Loucy (cell line): ENCODE measurements around the gene PCDHGA1.
A peak's percentile ranks its signal among the peaks of the same experiment; 100 is the strongest.

Source experiments
- H2AFZ ChIP-seq: fragments of 200-600 bp; sonication (generic); 2 replicates; pipeline ENCODE4 v1.6.0; 2016; ENCODE audit warnings: antibody characterized with exemption, mild to moderate bottlenecking, low read length, moderate library complexity
- H3F3A ChIP-seq: fragments of 200-600 bp; 2 replicates; pipeline ENCODE4 v1.6.0; 2016; ENCODE audit warnings: antibody characterized with exemption, low read depth, mild to moderate bottlenecking
- H3K27me3 ChIP-seq: fragments of 200-600 bp; sonication (generic); 2 replicates; pipeline ENCODE4 v1.6.1; 2014; ENCODE audit warnings: low read length, mild to moderate bottlenecking; ENCODE audit not compliant: insufficient read depth, poor library complexity, severe bottlenecking
- H3K36me3 ChIP-seq: fragments of 200-600 bp; sonication (generic); 2 replicates; pipeline ENCODE4 v1.6.1; 2016; ENCODE audit warnings: low read length; ENCODE audit not compliant: insufficient read depth
- H3K4me1 ChIP-seq: fragments of 200-600 bp; sonication (generic); 2 replicates; pipeline ENCODE4 v1.5.1; 2014; ENCODE audit warnings: low read length, mild to moderate bottlenecking; ENCODE audit not compliant: insufficient read depth, poor library complexity, severe bottlenecking
- H3K4me2 ChIP-seq: fragments of 200-600 bp; sonication (generic); 2 replicates; pipeline ENCODE4 v1.6.0; 2014; ENCODE audit warnings: antibody characterized with exemption, low read length, low read depth, mild to moderate bottlenecking; ENCODE audit not compliant: poor library complexity, severe bottlenecking
- H3K4me3 ChIP-seq: fragments of 200-600 bp; sonication (generic); 2 replicates; pipeline ENCODE4 v1.5.1; 2014; ENCODE audit warnings: low read length, mild to moderate bottlenecking, mixed read lengths; ENCODE audit not compliant: poor library complexity, severe bottlenecking
- H3K79me2 ChIP-seq: fragments of 200-600 bp; sonication (generic); 2 replicates; pipeline ENCODE4 v1.6.1; 2014; ENCODE audit warnings: low read length; ENCODE audit not compliant: insufficient read depth
- H3K9ac ChIP-seq: fragments of 200-600 bp; sonication (generic); 2 replicates; pipeline ENCODE4 v1.6.0; 2014; ENCODE audit warnings: mild to moderate bottlenecking, low read depth, low read length, moderate library complexity; ENCODE audit not compliant: poor library complexity, severe bottlenecking
- H3K9me2 ChIP-seq: fragments of 200-600 bp; sonication (generic); replicated peaks from 2 replicates; pipeline ENCODE4 v1.6.1; 2016; ENCODE audit warnings: low read depth, low read length, mixed read lengths
- H3K9me3 ChIP-seq: fragments of 200-600 bp; sonication (generic); 2 replicates; pipeline ENCODE4 v1.6.1; 2014; ENCODE audit warnings: mild to moderate bottlenecking, antibody characterized with exemption, low read length, low read depth; ENCODE audit not compliant: insufficient read depth
- H4K20me1 ChIP-seq: fragments of 200-600 bp; sonication (generic); 2 replicates; pipeline ENCODE4 v1.6.0; 2014; ENCODE audit warnings: antibody characterized with exemption, low read length, mild to moderate bottlenecking; ENCODE audit not compliant: insufficient read depth, poor library complexity, severe bottlenecking
- CTCF ChIP-seq: fragments of 200-600 bp; sonication (generic); conservative IDR thresholded peaks from 2 replicates; pipeline ENCODE4 v1.5.1; 2014; ENCODE audit warnings: mild to moderate bottlenecking, antibody characterized with exemption, low read length
- EZH2phosphoT487 ChIP-seq: fragments of 200-600 bp; IDR thresholded peaks from 2 replicates; pipeline ENCODE4 v1.6.1; 2018; ENCODE audit warnings: antibody characterized with exemption, mild to moderate bottlenecking, moderate library complexity, borderline replicate concordance

PCDHGA1 gene

GRCh38 chr5:141354900-141355469 lies 24.7 kb downstream of the PCDHGA1 start, which contains the start of gene PCDHGA4:
PCDHGA4 (plus strand) TSS chr5:141355021; CDS start chr5:141355108, 87 bp downstream.
- Histone ChIP-seq H4K20me1 (no peaks in the 10 kb centered on the region), H3K4me2 (no peak within 1 kb of the TSS), H3K9me2 (no peaks in the 10 kb centered on the region), H3F3A (no peaks in the 10 kb centered on the region), H3K27me3 (no peaks in the 10 kb centered on the region), H3K9ac (no peak within 1 kb of the TSS), H3K4me3 (no peak within 1 kb of the TSS), H3K79me2 (no peaks in the 10 kb centered on the region), H3K36me3 (no peaks in the 10 kb centered on the region), H3K9me3 (no peaks in the 10 kb centered on the region), H3K4me1 (no peaks in the 10 kb centered on the region), H2AFZ (peak within 1 kb of the TSS; percentile 48; the same call in 1 of the 2 replicates)
- peak; percentile 80 for TF ChIP-seq CTCF
- no peak for TF ChIP-seq EZH2phosphoT487

DNA sequence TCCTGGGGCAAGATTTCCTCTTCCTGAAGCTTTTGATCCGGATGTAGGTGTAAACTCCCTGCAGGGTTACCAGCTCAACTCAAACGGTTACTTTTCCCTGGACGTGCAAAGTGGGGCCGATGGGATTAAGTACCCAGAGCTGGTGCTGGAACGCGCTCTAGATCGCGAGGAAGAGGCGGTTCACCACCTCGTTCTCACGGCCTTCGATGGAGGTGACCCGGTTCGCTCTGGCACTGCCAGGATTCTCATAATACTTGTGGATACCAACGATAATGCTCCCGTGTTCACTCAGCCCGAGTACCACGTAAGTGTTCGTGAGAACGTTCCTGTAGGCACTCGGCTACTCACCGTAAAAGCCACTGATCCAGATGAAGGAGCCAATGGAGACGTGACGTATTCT lies 25.3 kb downstream of the PCDHGA1 start:
- Histone ChIP-seq H3K4me1 (no peaks in the 10 kb centered on the region), H3K9me2 (no peaks in the 10 kb centered on the region), H3K36me3 (no peaks in the 10 kb centered on the region), H3K27me3 (no peaks in the 10 kb centered on the region), H3F3A (no peaks in the 10 kb centered on the region), H3K4me3 (no peak overlapping the region), H4K20me1 (no peaks in the 10 kb centered on the region), H3K4me2 (no peak overlapping the region), H2AFZ (no peak overlapping the region), H3K79me2 (no peaks in the 10 kb centered on the region), H3K9ac (no peak overlapping the region), H3K9me3 (no peaks in the 10 kb centered on the region)
- TF ChIP-seq EZH2phosphoT487 = no peak
- no peak for TF ChIP-seq CTCF

- no peak for TF ChIP-seq CTCF
- TF ChIP-seq EZH2phosphoT487 = no peak
- H3K36me3 ChIP-seq = no peaks in the 10 kb centered on the region
- H3K4me2 ChIP-seq = no peak overlapping the region
- H3K27me3 ChIP-seq = no peaks in the 10 kb centered on the region
- H3K9ac ChIP-seq = no peak overlapping the region
- no peaks in the 10 kb centered on the region for H3K9me3 ChIP-seq
- H3K4me3 ChIP-seq = no peak overlapping the region
- H2AFZ ChIP-seq = no peak overlapping the region
- H3K9me2 ChIP-seq = no peaks in the 10 kb centered on the region
- H3K4me1 ChIP-seq = no peaks in the 10 kb centered on the region
- no peaks in the 10 kb centered on the region for H3F3A ChIP-seq
- no peaks in the 10 kb centered on the region for H3K79me2 ChIP-seq
- no peaks in the 10 kb centered on the region for H4K20me1 ChIP-seq
Measured at GRCh38 chr5:141356133-141356532, 25.8 kb downstream of the PCDHGA1 start.
